Cerebellar cortex (tissue), 1 donor: Measurements from ENCODE around the gene NLGN1.
A peak's percentile ranks its signal among the peaks of the same experiment; 100 is the strongest.
"Not testable (repeated sequence)": the region's sequence is repeated elsewhere in the genome, so short reads cannot be mapped to it uniquely, and the experiment has no call there.

Experiments
- DNase-seq: peaks from one replicate; pipeline ENCODE4 v3.0.0-alpha.2; 2015; ENCODE audit warnings: low spot score

NLGN1 gene

GRCh38 chr3:173397161-173398110, at the start of gene NLGN1:
Gene NLGN1 (plus strand): TSS chr3:173397744.
- DNase-seq = peak; percentile 82

GRCh38 chr3:173351886-173352285, 45.7 kb upstream of the NLGN1 start:
- DNase-seq = no peak

DNA sequence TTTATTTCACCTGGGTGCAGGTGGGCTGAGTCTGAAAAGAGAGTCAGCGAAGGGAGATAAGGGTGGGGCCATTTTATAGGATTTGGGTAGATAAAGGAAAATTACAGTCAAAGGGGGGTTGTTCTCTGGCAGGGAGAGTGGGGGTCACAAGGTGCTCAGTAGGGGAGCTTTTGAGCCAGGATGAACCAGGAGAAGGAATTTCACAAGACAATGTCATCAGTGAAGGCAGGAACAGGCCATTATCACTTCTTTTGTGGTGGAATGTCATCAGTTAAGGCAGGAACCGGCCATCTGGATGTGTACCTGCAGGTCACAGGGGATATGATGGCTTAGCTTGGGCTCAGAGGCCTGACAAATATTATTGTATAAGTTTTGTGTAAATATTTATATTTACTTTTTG, 44.4 kb upstream of the NLGN1 start:
- DNase-seq = not testable (repeated sequence)

DNA sequence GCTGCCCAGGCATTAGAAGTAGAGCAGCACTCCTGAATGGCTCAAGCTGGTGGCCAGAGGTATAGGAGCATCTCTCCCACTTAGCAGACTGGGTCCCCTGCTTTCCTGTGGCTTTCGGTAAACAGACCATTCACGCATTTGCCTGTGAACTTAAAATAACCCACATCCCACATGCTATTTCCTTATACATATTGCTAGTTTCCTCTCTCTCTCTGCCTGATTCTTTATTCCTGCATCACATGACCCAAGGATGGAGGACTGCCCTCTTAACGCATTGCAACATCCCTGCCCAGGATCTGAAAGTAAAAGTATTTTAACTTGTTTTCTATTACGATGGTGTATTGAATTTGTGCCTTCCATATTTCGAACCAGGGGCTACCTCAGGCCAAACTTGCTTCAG, 43.4 kb upstream of the NLGN1 start:
- no peak for DNase-seq

DNA sequence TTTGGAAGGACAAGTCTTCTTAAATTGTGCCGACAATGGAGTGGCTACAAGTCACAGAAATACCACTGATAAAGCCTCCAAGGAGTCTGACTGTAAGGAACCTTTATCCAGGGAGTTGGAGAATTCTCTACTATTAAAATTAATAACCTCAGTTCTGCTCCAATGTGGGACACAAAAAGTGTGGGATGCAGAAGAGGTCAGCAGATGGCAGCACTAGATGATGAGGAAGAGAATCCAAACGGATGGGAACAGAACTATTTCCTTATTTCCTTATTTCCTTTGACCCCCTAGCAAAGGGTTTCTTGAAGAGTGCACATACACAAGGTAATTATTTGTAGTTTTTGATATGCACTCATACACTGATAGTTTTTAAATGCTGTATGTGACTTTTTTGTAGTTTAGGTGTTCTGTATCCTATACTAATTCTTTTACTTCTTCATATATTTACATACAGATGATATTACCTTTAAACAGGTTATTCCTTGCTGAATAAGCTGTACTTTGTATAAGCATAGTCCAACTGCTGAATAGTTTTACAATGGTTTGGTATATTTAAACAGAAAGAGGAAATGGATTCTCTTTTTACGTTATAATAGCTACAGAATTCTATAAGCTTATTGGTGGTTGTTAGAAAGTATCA, 25.6 kb upstream of the NLGN1 start:
- peak; percentile 66 for DNase-seq

DNA sequence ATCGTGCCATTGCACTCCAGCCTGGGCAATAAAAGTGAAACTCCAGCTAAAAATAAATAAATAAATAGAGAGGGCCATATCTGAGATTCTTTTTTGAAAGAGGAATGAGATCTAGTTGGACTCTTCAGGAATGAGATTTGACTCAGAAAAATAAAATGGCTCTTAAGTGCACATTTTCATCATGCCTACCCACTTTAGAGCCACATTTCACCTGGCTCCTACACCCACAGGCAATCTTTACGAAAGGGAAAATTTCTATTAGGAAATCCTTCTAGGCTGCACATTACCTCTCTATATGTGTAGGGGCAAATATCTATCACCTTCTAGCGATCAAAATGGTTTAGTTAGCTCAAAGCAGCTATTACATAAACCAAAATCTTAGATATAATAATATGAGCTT, 16.9 kb upstream of the NLGN1 start:
- DNase-seq = no peak

DNA sequence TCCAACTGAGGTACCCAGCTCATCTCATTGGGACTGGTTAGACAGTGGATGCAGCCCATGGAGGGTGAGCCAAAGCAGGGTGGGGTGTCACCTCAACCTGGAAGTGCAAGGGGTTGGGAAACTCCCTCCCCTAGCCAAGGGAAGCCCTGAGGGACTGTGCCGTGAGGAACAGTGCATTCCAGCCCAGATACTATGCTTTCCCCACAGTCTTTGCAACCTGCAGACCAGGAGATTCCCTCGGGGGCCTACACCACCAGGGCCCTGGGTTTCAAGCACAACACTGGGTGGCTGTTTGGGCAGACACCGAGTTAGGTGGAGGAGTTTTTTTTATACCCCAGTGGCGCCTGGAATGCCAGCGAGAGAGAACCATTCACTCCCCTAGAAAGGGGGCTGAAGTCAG, 15.6 kb upstream of the NLGN1 start:
- DNase-seq = not testable (repeated sequence)

DNA sequence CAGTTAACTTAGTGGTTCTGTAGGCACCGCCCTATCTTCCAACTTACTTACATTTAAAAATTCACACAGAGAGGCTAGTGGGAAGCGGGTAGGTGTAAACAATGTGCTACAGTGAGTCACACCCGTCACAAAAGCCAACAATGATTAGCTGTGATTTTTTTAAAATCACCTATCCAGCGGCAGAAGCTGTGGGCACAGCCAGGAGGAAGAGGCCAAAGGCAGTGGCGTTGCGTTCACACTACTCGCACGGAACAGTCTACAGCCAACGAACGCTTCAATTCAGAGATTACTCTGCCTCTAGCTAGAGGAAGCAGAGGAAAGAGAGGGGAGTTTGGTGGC, 2.5 kb upstream of the NLGN1 start:
- no peak for DNase-seq

- DNase-seq = peak; percentile 94
Measured at GRCh38 chr3:173395412-173396181, 1.9 kb upstream of the NLGN1 start.

GRCh38 chr3:173396191-173397041, 1.1 kb upstream of the NLGN1 start:
- DNase-seq = peak; percentile 69

GRCh38 chr3:173398111-173398479, 551 bp downstream of the NLGN1 start:
- DNase-seq = no peak

GRCh38 chr3:173399044-173399443, 1.5 kb downstream of the NLGN1 start:
- DNase-seq = peak; percentile 46

DNA sequence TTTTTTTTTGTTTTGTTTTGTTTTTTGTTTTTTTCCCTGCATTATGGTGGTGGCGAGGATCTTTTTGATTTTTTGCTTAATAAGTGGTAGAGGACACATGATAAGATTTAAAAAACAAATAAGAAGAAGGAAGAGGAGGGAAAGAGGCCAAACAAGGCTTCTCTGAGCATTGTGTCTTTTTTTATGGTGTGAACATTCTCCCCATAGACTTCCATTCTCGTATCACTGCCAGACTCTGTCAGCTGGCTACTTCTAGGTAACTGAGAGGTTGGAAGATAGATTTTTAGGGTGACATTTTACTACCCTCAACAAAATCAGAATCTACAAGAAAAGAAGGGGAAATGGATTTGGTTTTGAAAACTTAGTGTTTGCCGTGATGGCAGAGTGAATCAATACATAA, 3.8 kb downstream of the NLGN1 start:
- peak; percentile 23 for DNase-seq

GRCh38 chr3:173402656-173403055, 5.1 kb downstream of the NLGN1 start:
- DNase-seq = peak; percentile 18

DNA sequence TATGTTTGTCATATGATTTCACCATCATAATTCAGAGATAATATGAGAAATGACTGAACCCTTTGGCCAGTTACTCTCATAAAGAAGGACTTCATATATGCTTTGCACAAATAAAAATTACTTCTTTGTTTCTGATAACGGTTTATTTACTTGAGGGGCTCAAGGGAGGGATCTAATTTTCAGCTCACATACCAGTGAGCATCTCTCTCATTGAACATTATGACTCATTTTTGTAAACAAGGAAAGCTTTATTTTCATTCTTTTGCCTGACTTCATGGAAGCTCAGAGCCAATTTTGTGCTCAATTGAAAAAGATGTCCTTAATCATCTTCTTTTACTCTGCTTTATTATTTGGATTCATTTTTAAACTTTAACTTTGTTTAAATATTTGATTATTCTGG, 5.8 kb downstream of the NLGN1 start:
- DNase-seq = no peak

- DNase-seq = peak; percentile 12
Measured at GRCh38 chr3:173404156-173404555, 6.6 kb downstream of the NLGN1 start.

DNA sequence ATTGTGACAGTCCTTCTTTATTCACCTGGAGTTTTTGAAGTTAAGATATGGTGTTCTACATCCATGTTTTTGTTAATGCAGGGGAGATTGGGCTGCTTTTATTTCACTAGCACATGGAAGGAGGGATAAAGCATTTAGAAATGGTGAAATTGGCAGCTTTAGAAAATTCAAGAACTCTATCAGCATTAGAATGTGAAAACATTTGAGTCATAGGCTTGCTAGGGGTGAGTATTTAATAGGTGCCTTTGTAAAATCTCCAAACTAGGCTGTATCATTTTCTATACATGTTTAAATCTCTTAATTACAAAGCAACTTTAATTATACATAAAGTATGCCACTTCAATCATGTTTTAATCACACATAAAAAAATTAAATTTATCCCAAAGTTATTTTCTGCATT, 12.9 kb downstream of the NLGN1 start:
- DNase-seq = no peak

GRCh38 chr3:173410849-173411248, 13.3 kb downstream of the NLGN1 start:
- DNase-seq = peak; percentile 25

DNA sequence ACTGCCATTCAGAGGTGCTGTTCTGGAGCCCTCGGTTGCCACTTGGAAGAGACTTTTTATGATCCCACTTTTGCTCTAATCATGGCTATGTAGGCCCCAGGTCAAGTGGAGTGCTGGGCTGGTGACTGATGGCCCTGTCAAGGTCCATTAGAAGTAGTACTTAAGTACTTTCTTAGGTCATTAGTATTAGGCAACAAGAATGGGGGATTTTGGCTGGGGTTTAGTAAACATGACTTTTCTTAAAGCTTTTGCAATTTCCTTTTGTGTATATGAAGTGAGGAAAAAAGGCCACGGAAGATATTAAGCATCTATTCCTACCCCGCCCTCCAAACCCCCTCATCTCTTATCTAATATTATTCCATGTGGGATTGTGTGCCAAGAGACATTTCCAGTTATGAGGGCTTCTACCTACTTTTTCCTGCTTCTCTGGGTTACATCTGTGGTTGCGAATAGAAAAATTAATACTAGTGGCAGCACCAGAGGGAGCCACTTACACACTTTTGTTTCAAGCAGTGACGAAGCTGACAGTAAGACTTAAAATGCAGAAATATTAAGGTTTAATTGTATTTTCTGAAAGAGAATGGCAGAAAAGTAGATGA, 13.9 kb downstream of the NLGN1 start:
- DNase-seq = peak; percentile 70

DNA sequence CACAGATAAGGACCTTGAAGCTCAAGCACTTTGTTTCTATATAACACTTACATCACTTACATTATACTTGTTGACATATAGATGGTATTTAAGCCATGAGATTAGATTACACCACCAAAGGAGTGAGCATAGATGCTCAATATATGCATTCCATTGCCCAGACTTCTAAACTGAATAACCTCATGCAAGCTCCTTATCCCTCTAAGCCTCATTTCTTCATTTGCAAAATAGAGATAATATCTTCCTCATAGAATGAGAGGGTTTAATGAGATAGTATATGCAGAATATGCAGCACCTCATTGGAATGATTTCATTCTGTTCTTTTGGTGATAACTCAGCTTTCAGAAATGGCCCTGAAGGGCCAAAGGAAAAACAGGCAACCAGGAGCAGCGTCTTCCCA, 18.5 kb downstream of the NLGN1 start:
- DNase-seq = no peak

DNA sequence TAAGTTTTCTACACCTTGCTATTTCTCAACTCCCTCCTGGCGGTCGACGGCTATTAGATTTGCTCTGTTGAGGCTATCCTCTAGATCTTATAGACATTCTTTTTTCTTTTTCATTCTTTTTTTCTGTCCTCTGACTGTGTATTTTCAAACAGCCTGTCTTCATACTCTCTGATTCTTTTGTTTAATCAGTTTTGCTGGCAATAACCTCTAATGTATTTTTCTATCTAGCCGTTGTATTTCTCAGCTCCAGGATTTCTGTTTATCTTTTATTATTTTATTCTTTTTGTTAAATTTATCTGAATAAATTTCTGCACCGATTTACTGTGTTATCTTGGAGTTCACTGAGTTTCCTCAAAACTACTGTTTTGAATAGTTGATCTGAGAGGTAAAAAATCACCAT, 31.5 kb downstream of the NLGN1 start:
- no peak for DNase-seq
